Smooth muscle cell (in vitro differentiated cells): ENCODE data around the gene REV3L. TPM values are rescaled to one million over a fixed set of nuclear protein-coding genes. Genes with fewer than 3 reads are reported as not detected.
"Not testable (repeated sequence)": the region's sequence is repeated elsewhere in the genome, so short reads cannot be mapped to it uniquely, and the experiment has no call there.

Source experiments
- DNase-seq: peaks from one replicate; lab custom pipeline; 2025; ENCODE audit not compliant: unreplicated experiment; lab: John Stamatoyannopoulos, UW
- H2AFZ ChIP-seq: fragments of 200-600 bp; sonication (generic); 2 replicates; pipeline ENCODE4 v1.6.0; 2016; ENCODE audit warnings: antibody characterized with exemption, low read depth, mild to moderate bottlenecking
- H3F3A ChIP-seq: fragments of 200-600 bp; sonication (generic); 2 replicates; pipeline ENCODE4 v1.6.0; 2017; ENCODE audit warnings: antibody characterized with exemption, low read depth
- H3K27ac ChIP-seq: fragments of 200-600 bp; sonication (generic); 2 replicates; pipeline ENCODE4 v1.5.1; 2016; ENCODE audit warnings: low read depth, mild to moderate bottlenecking
- H3K27me3 ChIP-seq: fragments of 200-600 bp; sonication (generic); 2 replicates; pipeline ENCODE4 v1.6.1; 2016; ENCODE audit warnings: low read depth, mild to moderate bottlenecking
- H3K36me3 ChIP-seq: fragments of 200-600 bp; sonication (generic); 2 replicates; pipeline ENCODE4 v1.5.1; 2016; ENCODE audit warnings: low read depth
- H3K4me1 ChIP-seq: fragments of 200-600 bp; sonication (generic); 2 replicates; pipeline ENCODE4 v1.5.1; 2016; ENCODE audit warnings: low read depth
- H3K4me2 ChIP-seq: fragments of 200-600 bp; sonication (generic); 2 replicates; pipeline ENCODE4 v1.6.0; 2016; ENCODE audit warnings: mild to moderate bottlenecking
- H3K4me3 ChIP-seq: fragments of 200-600 bp; sonication (generic); 2 replicates; pipeline ENCODE4 v1.5.1; 2016; ENCODE audit warnings: mild to moderate bottlenecking
- H3K79me2 ChIP-seq: fragments of 200-600 bp; sonication (generic); 2 replicates; pipeline ENCODE4 v1.6.0; 2016; ENCODE audit warnings: low read depth, mild to moderate bottlenecking
- H3K9ac ChIP-seq: fragments of 200-600 bp; sonication (generic); 2 replicates; pipeline ENCODE4 v1.6.0; 2016; ENCODE audit warnings: low read depth
- H3K9me3 ChIP-seq: fragments of 200-600 bp; sonication (generic); replicated peaks from 2 replicates; pipeline ENCODE4 v1.5.1; 2016; ENCODE audit warnings: low read depth
- H4K20me1 ChIP-seq: fragments of 200-600 bp; sonication (generic); 2 replicates; pipeline ENCODE4 v1.6.0; 2016; ENCODE audit warnings: low read depth
- WGBS: methylation state at CpG from one replicate; pipeline ENCODE4 v1.1.7; 2016; ENCODE audit warnings: low lambda C conversion rate; 5-methylcytosine and 5-hydroxymethylcytosine counted together
- polyA plus RNA-seq: library from polyadenylated mRNA; unstranded; fragments of >200 nt; fragmentation: Nextera tagmentation; extraction: Ambion mirVana; gene quantifications from 2 replicates; pipeline ENCODE4 v1.2.1, GENCODE V29; 2016
- total RNA-seq: library from RNA; depleted of rRNA; stranded (reverse); fragments of >200 nt; gene quantifications from 2 replicates; pipeline ENCODE4 v1.2.3, GENCODE V29; 2014
- TF ChIP-seq, protein P1 (sequence below): fragments of 200-600 bp; sonication (generic); IDR thresholded peaks from 2 replicates; pipeline ENCODE4 v1.5.1; 2017; ENCODE audit warnings: borderline replicate concordance, mild to moderate bottlenecking, antibody characterized with exemption; ENCODE audit not compliant: insufficient read depth, poor library complexity, severe bottlenecking

REV3L gene
- total and polyA plus RNA-seq, 2 experiments from 2014 or later, result 6.9 to 19.8 TPM

DNA sequence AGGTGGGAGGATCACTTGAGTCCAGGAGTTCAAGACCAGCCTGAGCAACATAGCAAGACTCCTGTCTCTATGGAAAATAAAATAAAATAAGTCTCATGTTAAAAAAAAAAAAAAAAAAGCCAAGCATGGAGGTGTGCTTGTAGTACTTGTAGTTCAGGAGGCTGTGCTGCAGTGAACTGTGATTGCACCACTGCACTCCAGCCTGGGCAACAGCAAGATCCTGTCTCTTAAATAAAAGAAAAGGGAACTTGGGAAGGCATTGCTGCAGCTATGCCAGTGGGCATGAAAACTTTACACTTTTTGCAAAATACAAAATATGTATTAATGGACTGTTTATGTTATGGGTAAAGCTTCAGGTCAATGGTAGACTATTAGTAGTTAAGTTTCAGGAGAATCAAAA lies 37.5 kb upstream of the REV3L start:
- H3K79me2 ChIP-seq, result peaks cover 4% of the 10 kb centered on the region
- H3K27ac ChIP-seq, result no peak overlapping the region
- H3K9ac ChIP-seq, result no peak overlapping the region
- TF ChIP-seq, protein P1, sequence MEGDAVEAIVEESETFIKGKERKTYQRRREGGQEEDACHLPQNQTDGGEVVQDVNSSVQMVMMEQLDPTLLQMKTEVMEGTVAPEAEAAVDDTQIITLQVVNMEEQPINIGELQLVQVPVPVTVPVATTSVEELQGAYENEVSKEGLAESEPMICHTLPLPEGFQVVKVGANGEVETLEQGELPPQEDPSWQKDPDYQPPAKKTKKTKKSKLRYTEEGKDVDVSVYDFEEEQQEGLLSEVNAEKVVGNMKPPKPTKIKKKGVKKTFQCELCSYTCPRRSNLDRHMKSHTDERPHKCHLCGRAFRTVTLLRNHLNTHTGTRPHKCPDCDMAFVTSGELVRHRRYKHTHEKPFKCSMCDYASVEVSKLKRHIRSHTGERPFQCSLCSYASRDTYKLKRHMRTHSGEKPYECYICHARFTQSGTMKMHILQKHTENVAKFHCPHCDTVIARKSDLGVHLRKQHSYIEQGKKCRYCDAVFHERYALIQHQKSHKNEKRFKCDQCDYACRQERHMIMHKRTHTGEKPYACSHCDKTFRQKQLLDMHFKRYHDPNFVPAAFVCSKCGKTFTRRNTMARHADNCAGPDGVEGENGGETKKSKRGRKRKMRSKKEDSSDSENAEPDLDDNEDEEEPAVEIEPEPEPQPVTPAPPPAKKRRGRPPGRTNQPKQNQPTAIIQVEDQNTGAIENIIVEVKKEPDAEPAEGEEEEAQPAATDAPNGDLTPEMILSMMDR, result no peak
- H3K4me1 ChIP-seq, result no peaks in the 10 kb centered on the region
- H4K20me1 ChIP-seq, result no peaks in the 10 kb centered on the region
- H3K27me3 ChIP-seq, result no peaks in the 10 kb centered on the region
- no peaks in the 10 kb centered on the region for H3K9me3 ChIP-seq
- DNase-seq, result no peak
- H2AFZ ChIP-seq, result no peak overlapping the region
- no peak overlapping the region for H3K4me3 ChIP-seq
- H3K4me2 ChIP-seq, result no peak overlapping the region
- H3K36me3 ChIP-seq, result no peaks in the 10 kb centered on the region
- H3F3A ChIP-seq, result no peaks in the 10 kb centered on the region

DNA sequence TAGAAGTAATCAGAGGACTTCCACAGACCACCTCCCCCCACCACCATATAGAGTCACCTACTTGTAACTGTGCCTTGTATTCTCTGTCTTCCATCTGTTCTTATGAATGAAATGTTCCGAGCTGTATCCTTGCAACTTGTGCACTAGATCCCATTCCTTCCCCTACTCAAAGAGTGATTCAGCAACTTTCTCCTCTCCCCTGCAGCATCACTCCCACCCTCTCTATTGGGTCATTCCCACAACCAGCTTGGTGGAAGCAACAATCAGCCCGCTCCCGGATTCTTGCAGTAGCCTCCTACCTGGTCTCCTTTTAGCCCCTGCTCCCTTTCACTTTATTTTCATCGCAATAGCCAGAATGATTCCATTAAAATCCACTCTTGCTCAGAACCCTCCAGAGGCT lies 34.9 kb upstream of the REV3L start:
- WGBS, result 77% methylated on average over 4 of the region's 4 CpGs
- H3K36me3 ChIP-seq, result no peaks in the 10 kb centered on the region
- H3K9ac ChIP-seq, result no peak overlapping the region
- no peak overlapping the region for H3K4me2 ChIP-seq
- no peak overlapping the region for H2AFZ ChIP-seq
- H3K27ac ChIP-seq, result no peak overlapping the region
- DNase-seq, result no peak
- no peaks in the 10 kb centered on the region for H3K27me3 ChIP-seq
- no peaks in the 10 kb centered on the region for H3K4me1 ChIP-seq
- no peaks in the 10 kb centered on the region for H3K79me2 ChIP-seq
- no peaks in the 10 kb centered on the region for H3K9me3 ChIP-seq
- TF ChIP-seq, protein P1, result no peak
- H3K4me3 ChIP-seq, result no peak overlapping the region
- H4K20me1 ChIP-seq, result peaks cover 3% of the 10 kb centered on the region
- H3F3A ChIP-seq, result no peaks in the 10 kb centered on the region

DNA sequence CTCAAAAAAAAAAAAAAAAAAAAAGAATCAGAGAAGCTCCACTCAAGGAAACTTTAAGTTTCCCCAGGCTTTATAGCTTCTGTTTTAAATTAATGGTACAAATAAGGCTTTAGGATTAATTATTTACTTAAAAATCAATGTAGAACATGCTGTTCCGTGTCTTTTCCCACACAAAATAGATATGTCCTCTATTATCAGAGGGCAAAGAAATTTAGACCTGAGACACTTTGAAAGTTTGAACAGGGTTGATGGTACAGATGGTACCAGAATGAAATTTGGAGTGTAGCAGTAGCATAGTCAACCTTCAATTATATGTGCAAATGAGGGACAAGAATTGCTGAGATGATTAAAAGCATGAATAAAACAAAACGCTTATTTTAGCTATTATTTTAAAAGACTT lies 32.2 kb upstream of the REV3L start:
- H3K9me3 ChIP-seq, result no peaks in the 10 kb centered on the region
- H3K9ac ChIP-seq, result no peak overlapping the region
- H3K27me3 ChIP-seq, result no peaks in the 10 kb centered on the region
- TF ChIP-seq, protein P1, result no peak
- no peak overlapping the region for H3K4me2 ChIP-seq
- H2AFZ ChIP-seq, result no peak overlapping the region
- H3K36me3 ChIP-seq, result no peaks in the 10 kb centered on the region
- 96% methylated on average over 2 of the region's 2 CpGs for WGBS
- no peaks in the 10 kb centered on the region for H3K79me2 ChIP-seq
- H3K4me3 ChIP-seq, result no peak overlapping the region
- DNase-seq, result no peak
- H3F3A ChIP-seq, result no peaks in the 10 kb centered on the region
- H3K27ac ChIP-seq, result no peak overlapping the region
- H4K20me1 ChIP-seq, result peaks cover 4% of the 10 kb centered on the region
- H3K4me1 ChIP-seq, result no peaks in the 10 kb centered on the region

DNA sequence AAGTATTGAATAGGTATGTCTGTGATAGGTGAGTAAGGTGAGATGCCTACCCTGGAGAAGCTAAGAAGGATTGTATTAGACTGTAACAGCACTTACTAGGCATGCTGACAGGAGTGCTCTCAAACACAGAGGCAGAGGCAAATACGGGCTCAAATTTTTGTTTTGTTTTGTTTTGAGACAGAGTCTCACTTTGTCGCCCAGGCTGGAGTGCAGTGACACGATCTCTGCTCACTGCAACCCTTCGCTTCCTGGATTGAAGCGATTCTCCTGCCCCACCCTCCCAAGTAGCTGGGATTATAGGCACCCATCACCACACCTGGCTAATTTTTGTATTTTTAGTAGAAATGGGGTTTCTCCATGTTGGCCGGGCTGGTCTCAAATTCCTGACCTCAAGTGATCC lies 31.5 kb upstream of the REV3L start:
- H3K4me2 ChIP-seq, H3F3A ChIP-seq, H3K9me3 ChIP-seq, H3K36me3 ChIP-seq, H4K20me1 ChIP-seq, H3K79me2 ChIP-seq, H3K27me3 ChIP-seq, DNase-seq, H3K4me1 ChIP-seq, H3K9ac ChIP-seq, H2AFZ ChIP-seq, H3K4me3 ChIP-seq, H3K27ac ChIP-seq: not testable (repeated sequence)
- WGBS, result 96% methylated on average over 6 of the region's 6 CpGs

DNA sequence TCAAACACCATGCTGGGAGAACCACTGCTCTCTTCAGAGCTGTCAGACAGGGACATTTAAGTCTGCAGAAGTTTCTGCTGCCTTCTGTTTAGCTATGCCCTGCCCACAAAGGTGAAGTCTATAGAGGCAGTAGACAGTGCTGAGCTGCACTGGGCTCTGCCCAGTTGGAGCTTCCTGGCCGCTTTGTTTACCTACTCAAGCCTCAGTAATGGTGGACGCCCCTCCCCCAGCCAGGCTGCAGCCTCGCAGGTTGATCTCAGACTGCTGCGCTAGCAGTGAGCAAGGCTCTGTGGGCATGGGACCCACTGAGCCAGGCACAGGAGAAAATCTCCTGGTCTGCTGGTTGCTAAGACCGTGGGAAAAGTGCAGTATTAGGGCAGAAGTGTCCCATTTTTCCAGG lies 24.2 kb upstream of the REV3L start:
- not testable (repeated sequence) for H2AFZ ChIP-seq, H3K4me3 ChIP-seq, H3F3A ChIP-seq, H3K4me2 ChIP-seq, H3K27me3 ChIP-seq, DNase-seq, H3K9me3 ChIP-seq, H3K27ac ChIP-seq, H3K9ac ChIP-seq, H3K36me3 ChIP-seq
- 83% methylated on average over 5 of the region's 5 CpGs for WGBS
- Histone ChIP-seq H4K20me1 (peaks cover 14% of the 10 kb centered on the region), H3K79me2 (peaks cover 29% of the 10 kb centered on the region), H3K4me1 (peaks cover 19% of the 10 kb centered on the region)

DNA sequence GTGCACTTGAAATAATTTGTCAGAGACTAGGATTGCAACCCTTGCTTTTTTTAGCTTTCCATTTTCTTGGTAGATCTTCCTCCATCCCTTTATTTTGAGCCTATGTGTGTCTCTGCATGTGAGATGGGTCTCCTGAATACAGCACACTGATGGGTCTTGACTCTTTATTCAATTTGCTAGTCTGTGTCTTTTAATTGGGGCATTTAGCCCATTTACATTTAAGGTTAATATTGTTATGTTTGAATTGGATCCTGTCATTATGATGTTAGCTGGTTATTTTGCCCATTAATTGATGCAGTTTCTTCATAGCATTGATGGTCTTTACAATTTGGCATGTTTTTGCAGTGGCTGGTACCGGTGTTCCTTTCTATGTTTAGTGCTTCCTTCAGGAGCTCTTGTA lies 22.5 kb upstream of the REV3L start:
- H3K27ac ChIP-seq, H3K4me3 ChIP-seq, H3K9me3 ChIP-seq, DNase-seq, H3K4me2 ChIP-seq, H3K9ac ChIP-seq, H3F3A ChIP-seq, H3K27me3 ChIP-seq, H3K36me3 ChIP-seq, H2AFZ ChIP-seq: not testable (repeated sequence)
- Histone ChIP-seq H4K20me1 (peaks cover 17% of the 10 kb centered on the region), H3K79me2 (peaks cover 37% of the 10 kb centered on the region), H3K4me1 (peaks cover 19% of the 10 kb centered on the region)
- WGBS, result 97% methylated on average over 1 of the region's 1 CpG
